Calu3 (cell line): ENCODE results near the gene FDXR. TPM values are rescaled to one million over a fixed set of nuclear protein-coding genes. Genes with fewer than 3 reads are reported as not detected.

ENCODE experiments used
- BruUV-seq: library from RNA; stranded (reverse); fragments of 400-500 nt; replicated peaks from 2 replicates; lab custom pipeline; 2021; lab: Mats Ljungman, UMichigan
- CTCF ChIA-PET: fragments of 300-600 bp; sonication (Branson Sonifier 250); formaldehyde crosslinking; loops from one replicate; lab custom pipeline; 2022; ENCODE audit warnings: antibody characterized with exemption; lab: Charles Lee
- DNase-seq: peaks from one replicate; pipeline ENCODE4 v3.0.0; 2022
- H3K27ac Mint-ChIP-seq: one replicate; pipeline ENCODE4 v1.8.0; 2022; ENCODE audit warnings: mixed read lengths; ENCODE audit not compliant: unreplicated experiment
- H3K27me3 Mint-ChIP-seq: one replicate; pipeline ENCODE4 v1.8.0; 2022; ENCODE audit warnings: mixed read lengths; ENCODE audit not compliant: unreplicated experiment
- H3K36me3 Mint-ChIP-seq: one replicate; pipeline ENCODE4 v1.8.0; 2022; ENCODE audit warnings: mild to moderate bottlenecking, moderate library complexity, mixed read lengths; ENCODE audit not compliant: insufficient read depth, unreplicated experiment
- H3K4me1 Mint-ChIP-seq: one replicate; pipeline ENCODE4 v1.8.0; 2022; ENCODE audit warnings: mild to moderate bottlenecking, low read depth, mixed read lengths; ENCODE audit not compliant: unreplicated experiment
- H3K4me3 Mint-ChIP-seq: one replicate; pipeline ENCODE4 v1.8.0; 2022; ENCODE audit warnings: mild to moderate bottlenecking, low read depth, moderate library complexity, mixed read lengths; ENCODE audit not compliant: unreplicated experiment
- H3K9me3 Mint-ChIP-seq: one replicate; pipeline ENCODE4 v1.8.0; 2022; ENCODE audit warnings: low read depth, mixed read lengths; ENCODE audit not compliant: unreplicated experiment
- intact Hi-C: fragments of 100-400 bp; cut with micrococcal nuclease; formaldehyde crosslinking; loops from one replicate; pipeline ENCODE4 v1.10.0; 2022; ENCODE audit not compliant: unreplicated experiment
- total RNA-seq: library from RNA; stranded (reverse); gene quantifications from 2 replicates; pipeline ENCODE4 v1.2.3, GENCODE V29; 2022
- TF ChIP-seq, protein P1 (sequence below): fragments of 200-600 bp; IDR thresholded peaks from one replicate; pipeline ENCODE4 v1.8.0; 2022; ENCODE audit warnings: antibody characterized with exemption; ENCODE audit not compliant: unreplicated experiment

Gene FDXR
- total RNA-seq, 1 experiment from 2014 or later: 8.4 TPM

GRCh38 chr17:74852237-74853047 is 20.4 kb downstream of the FDXR start:
- Mint-ChIP-seq H3K36me3 (peaks cover 5% of the 10 kb centered on the region), H3K4me1 (no peaks in the 10 kb centered on the region), H3K9me3 (no peaks in the 10 kb centered on the region), H3K27ac (no peak overlapping the region), H3K4me3 (no peak overlapping the region), H3K27me3 (peaks cover 91% of the 10 kb centered on the region)
- CTCF ChIA-PET: no interaction called here
- TF ChIP-seq, protein P1, sequence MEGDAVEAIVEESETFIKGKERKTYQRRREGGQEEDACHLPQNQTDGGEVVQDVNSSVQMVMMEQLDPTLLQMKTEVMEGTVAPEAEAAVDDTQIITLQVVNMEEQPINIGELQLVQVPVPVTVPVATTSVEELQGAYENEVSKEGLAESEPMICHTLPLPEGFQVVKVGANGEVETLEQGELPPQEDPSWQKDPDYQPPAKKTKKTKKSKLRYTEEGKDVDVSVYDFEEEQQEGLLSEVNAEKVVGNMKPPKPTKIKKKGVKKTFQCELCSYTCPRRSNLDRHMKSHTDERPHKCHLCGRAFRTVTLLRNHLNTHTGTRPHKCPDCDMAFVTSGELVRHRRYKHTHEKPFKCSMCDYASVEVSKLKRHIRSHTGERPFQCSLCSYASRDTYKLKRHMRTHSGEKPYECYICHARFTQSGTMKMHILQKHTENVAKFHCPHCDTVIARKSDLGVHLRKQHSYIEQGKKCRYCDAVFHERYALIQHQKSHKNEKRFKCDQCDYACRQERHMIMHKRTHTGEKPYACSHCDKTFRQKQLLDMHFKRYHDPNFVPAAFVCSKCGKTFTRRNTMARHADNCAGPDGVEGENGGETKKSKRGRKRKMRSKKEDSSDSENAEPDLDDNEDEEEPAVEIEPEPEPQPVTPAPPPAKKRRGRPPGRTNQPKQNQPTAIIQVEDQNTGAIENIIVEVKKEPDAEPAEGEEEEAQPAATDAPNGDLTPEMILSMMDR: no peak
- intact Hi-C loops: no loop called here
- BruUV-seq: no TSS peak
- DNase-seq: no peak

DNA sequence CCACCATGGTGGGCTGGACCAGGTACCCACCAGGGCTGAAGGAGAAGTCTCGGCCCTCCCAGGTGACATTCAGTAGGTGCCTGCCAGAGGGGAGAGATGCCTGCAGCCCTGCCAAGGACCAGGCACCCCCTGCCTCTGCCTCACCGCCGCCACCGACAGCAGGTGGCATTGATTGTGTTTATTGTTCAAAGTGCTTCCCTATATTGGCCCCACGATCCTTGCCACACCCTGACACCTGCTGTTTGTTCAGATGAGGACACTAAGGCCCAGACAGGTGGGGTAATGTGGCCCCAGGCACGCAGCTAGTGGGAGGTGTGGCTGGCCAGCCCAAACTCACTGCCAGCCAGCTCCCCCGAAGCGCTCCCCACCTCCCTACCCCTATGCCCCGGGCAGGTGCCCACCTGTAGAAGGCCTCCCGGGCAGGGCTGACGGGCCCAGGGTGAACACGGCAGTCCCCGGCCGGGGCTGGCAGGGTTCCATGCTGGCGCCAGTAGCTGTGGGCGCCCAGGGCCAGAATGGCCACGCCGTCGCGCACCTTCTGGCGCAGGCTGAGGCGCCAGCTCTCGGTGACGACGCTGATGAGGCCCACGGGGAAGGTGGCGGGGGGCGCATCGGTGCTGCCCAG is 21.1 kb downstream of the FDXR start:
- no peaks in the 10 kb centered on the region for H3K9me3 Mint-ChIP-seq
- no peaks in the 10 kb centered on the region for H3K4me1 Mint-ChIP-seq
- no TSS peak for BruUV-seq
- DNase-seq: no peak
- intact Hi-C loops: no loop called here
- TF ChIP-seq, protein P1: no peak
- CTCF ChIA-PET: no interaction called here
- peaks cover 83% of the 10 kb centered on the region for H3K27me3 Mint-ChIP-seq
- H3K36me3 Mint-ChIP-seq: peaks cover 5% of the 10 kb centered on the region
- no peak overlapping the region for H3K27ac Mint-ChIP-seq
- no peak overlapping the region for H3K4me3 Mint-ChIP-seq

DNA sequence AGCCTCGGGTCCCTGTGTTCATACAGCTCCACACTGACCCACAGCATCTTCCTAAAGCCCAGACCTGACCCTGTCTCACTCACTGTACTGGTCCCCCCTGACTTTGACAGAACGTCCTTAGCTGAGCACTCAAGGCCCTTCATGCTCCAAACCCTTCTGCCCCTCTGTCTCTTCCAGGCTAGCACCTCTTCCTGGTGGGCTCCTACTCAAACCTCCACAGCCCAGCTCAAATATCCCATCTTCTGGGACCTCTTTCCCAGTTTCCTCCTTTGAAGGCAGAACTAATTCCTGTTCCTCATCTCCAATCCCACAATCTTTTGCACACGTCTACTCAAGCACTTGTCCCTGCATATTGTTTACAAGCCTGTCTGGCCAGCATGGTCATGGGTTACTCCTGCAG is 21.9 kb downstream of the FDXR start:
- peaks cover 5% of the 10 kb centered on the region for H3K36me3 Mint-ChIP-seq
- DNase-seq: no peak
- intact Hi-C loops: no loop called here
- H3K4me1 Mint-ChIP-seq: no peaks in the 10 kb centered on the region
- CTCF ChIA-PET: no interaction called here
- no TSS peak for BruUV-seq
- no peak overlapping the region for H3K4me3 Mint-ChIP-seq
- peaks cover 75% of the 10 kb centered on the region for H3K27me3 Mint-ChIP-seq
- TF ChIP-seq, protein P1: no peak
- no peak overlapping the region for H3K27ac Mint-ChIP-seq
- H3K9me3 Mint-ChIP-seq: no peaks in the 10 kb centered on the region

DNA sequence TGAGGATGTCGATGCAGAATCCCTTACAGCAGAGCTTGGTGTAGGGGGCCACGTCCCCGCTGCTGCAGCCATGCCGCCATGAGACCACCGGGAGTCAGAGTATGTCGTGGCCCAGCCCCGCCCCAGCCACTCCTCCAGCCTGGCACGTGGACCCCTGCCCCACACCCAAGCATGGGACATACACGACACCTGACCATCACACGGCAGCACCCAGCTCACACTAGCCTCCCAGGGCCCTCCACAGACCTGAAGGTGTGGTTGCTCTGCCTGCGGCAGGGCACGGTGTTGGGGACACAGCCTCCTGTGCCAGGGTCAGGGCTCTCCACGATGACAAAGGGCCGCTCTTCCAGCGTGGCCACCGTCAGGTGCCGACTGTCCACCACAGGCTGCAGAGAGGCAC is 22.5 kb downstream of the FDXR start:
- Mint-ChIP-seq H3K4me3 (no peak overlapping the region), H3K36me3 (peaks cover 5% of the 10 kb centered on the region), H3K4me1 (no peaks in the 10 kb centered on the region), H3K9me3 (no peaks in the 10 kb centered on the region), H3K27ac (no peak overlapping the region), H3K27me3 (peaks cover 69% of the 10 kb centered on the region)
- TF ChIP-seq, protein P1: no peak
- DNase-seq: no peak
- CTCF ChIA-PET: no interaction called here
- intact Hi-C loops: no loop called here
- BruUV-seq: no TSS peak
